Neural progenitor cell (in vitro differentiated cells): ENCODE data around the gene ATOSB. TPM values are rescaled to one million over a fixed set of nuclear protein-coding genes. Genes with fewer than 3 reads are reported as not detected.

ENCODE experiments used
- DNase-seq: peaks from one replicate; pipeline ENCODE4 v3.0.0-alpha.2; 2016; ENCODE audit warnings: low spot score
- H2AFZ ChIP-seq: fragments of 200-600 bp; sonication (generic); replicated peaks from 2 replicates; pipeline ENCODE4 v1.6.1; 2016; ENCODE audit warnings: antibody characterized with exemption
- H3F3A ChIP-seq: fragments of 200-600 bp; sonication (generic); 2 replicates; pipeline ENCODE4 v1.6.1; 2016; ENCODE audit warnings: antibody characterized with exemption, low read depth
- H3K27ac ChIP-seq: fragments of 200-600 bp; sonication (generic); 2 replicates; pipeline ENCODE4 v1.5.1; 2016; ENCODE audit warnings: mild to moderate bottlenecking
- H3K27me3 ChIP-seq: fragments of 200-600 bp; sonication (generic); 2 replicates; pipeline ENCODE4 v1.6.1; 2016; ENCODE audit warnings: mild to moderate bottlenecking, moderate library complexity
- H3K36me3 ChIP-seq: fragments of 200-600 bp; sonication (generic); 2 replicates; pipeline ENCODE4 v1.5.1; 2016
- H3K4me1 ChIP-seq: fragments of 200-600 bp; sonication (generic); 2 replicates; pipeline ENCODE4 v1.6.1; 2016; ENCODE audit warnings: mixed run types
- H3K4me2 ChIP-seq: fragments of 200-600 bp; sonication (generic); 2 replicates; pipeline ENCODE4 v1.6.1; 2016
- H3K4me3 ChIP-seq: fragments of 200-600 bp; sonication (generic); 2 replicates; pipeline ENCODE4 v1.5.1; 2016
- H3K79me2 ChIP-seq: fragments of 200-600 bp; sonication (generic); 2 replicates; pipeline ENCODE4 v1.6.1; 2016; ENCODE audit warnings: low read depth
- H3K9ac ChIP-seq: fragments of 200-600 bp; sonication (generic); 2 replicates; pipeline ENCODE4 v1.6.1; 2016
- H3K9me3 ChIP-seq: fragments of 200-600 bp; sonication (generic); 2 replicates; pipeline ENCODE4 v1.5.1; 2016; ENCODE audit warnings: low read depth
- H4K20me1 ChIP-seq: fragments of 200-600 bp; sonication (generic); 2 replicates; pipeline ENCODE4 v1.6.1; 2016; ENCODE audit warnings: low read depth
- H3K27ac Mint-ChIP-seq: 3 replicates; pipeline ENCODE4 v1.8.0; 2021; ENCODE audit warnings: mixed read lengths
- H3K27me3 Mint-ChIP-seq: 2 replicates; pipeline ENCODE4 v1.8.0; 2022; ENCODE audit warnings: low read depth, mild to moderate bottlenecking, inconsistent platforms, moderate library complexity, mixed read lengths; ENCODE audit not compliant: insufficient read depth
- H3K36me3 Mint-ChIP-seq: 3 replicates; pipeline ENCODE4 v1.8.0; 2021; ENCODE audit warnings: mixed read lengths
- H3K4me1 Mint-ChIP-seq: 3 replicates; pipeline ENCODE4 v1.8.0; 2021; ENCODE audit warnings: mixed read lengths
- H3K4me3 Mint-ChIP-seq: 3 replicates; pipeline ENCODE4 v1.8.0; 2021; ENCODE audit warnings: mild to moderate bottlenecking, moderate library complexity, mixed read lengths
- H3K9me3 Mint-ChIP-seq: 3 replicates; pipeline ENCODE4 v1.8.0; 2020; ENCODE audit warnings: mixed read lengths
- EZH2 ChIP-seq: fragments of 200-600 bp; sonication (generic); IDR thresholded peaks from 2 replicates; pipeline ENCODE4 v1.6.1; 2017; ENCODE audit warnings: antibody characterized with exemption, mild to moderate bottlenecking, moderate library complexity
- EZH2phosphoT487 ChIP-seq: fragments of 200-600 bp; sonication (generic); IDR thresholded peaks from 2 replicates; pipeline ENCODE4 v1.6.1; 2017; ENCODE audit warnings: antibody characterized with exemption
- total RNA-seq: library from RNA; depleted of rRNA; stranded (reverse); fragments of >200 nt; gene quantifications from 2 replicates; pipeline ENCODE4 v1.2.3, GENCODE V29; 2015; ENCODE audit warnings: low replicate concordance
- TF ChIP-seq, protein P1 (sequence below): fragments of 200-600 bp; sonication (generic); IDR thresholded peaks from 2 replicates; pipeline ENCODE4 v1.5.1; 2017; ENCODE audit warnings: antibody characterized with exemption, mild to moderate bottlenecking

ATOSB gene
- total RNA-seq, 1 donor from 2014 or later, result 8.5 TPM

DNA sequence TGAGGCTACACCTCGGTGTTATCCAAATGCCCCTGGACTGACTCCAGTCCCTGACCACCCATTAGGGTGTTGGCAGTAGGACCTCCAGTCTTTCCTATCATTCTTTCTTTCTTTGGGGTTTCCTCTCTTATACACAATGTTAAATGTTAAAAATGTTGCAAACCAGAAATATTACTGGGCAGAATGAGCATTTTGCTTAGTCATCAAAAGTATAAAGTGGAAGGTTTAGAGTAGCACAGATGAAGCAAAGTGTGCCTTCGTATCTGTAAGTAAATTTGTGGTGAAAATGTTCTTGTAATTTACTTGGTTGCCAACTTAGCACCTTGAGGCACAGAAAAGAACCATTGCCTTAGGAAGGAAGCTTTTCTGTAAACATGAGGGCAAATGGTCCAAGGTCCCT, 24.4 kb upstream of the ATOSB start:
- H3K9me3 Mint-ChIP-seq, result peaks cover 31% of the 10 kb centered on the region
- DNase-seq, result no peak
- Histone ChIP-seq H3K9ac (no peak overlapping the region), H3K27ac (no peak overlapping the region), H3K36me3 (no peaks in the 10 kb centered on the region), H3F3A (no peaks in the 10 kb centered on the region), H3K4me1 (no peaks in the 10 kb centered on the region), H3K9me3 (peaks cover 12% of the 10 kb centered on the region), H2AFZ (no peak overlapping the region), H3K4me3 (no peak overlapping the region), H3K4me2 (no peak overlapping the region), H3K79me2 (no peaks in the 10 kb centered on the region), H3K27me3 (no peaks in the 10 kb centered on the region), H4K20me1 (no peaks in the 10 kb centered on the region)
- H3K4me3 Mint-ChIP-seq, result no peak overlapping the region
- TF ChIP-seq EZH2phosphoT487 (no peak), EZH2 (no peak)
- TF ChIP-seq, protein P1, sequence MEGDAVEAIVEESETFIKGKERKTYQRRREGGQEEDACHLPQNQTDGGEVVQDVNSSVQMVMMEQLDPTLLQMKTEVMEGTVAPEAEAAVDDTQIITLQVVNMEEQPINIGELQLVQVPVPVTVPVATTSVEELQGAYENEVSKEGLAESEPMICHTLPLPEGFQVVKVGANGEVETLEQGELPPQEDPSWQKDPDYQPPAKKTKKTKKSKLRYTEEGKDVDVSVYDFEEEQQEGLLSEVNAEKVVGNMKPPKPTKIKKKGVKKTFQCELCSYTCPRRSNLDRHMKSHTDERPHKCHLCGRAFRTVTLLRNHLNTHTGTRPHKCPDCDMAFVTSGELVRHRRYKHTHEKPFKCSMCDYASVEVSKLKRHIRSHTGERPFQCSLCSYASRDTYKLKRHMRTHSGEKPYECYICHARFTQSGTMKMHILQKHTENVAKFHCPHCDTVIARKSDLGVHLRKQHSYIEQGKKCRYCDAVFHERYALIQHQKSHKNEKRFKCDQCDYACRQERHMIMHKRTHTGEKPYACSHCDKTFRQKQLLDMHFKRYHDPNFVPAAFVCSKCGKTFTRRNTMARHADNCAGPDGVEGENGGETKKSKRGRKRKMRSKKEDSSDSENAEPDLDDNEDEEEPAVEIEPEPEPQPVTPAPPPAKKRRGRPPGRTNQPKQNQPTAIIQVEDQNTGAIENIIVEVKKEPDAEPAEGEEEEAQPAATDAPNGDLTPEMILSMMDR, result no peak
- no peaks in the 10 kb centered on the region for H3K4me1 Mint-ChIP-seq
- peaks cover 6% of the 10 kb centered on the region for H3K27me3 Mint-ChIP-seq
- no peak overlapping the region for H3K27ac Mint-ChIP-seq
- no peaks in the 10 kb centered on the region for H3K36me3 Mint-ChIP-seq

DNA sequence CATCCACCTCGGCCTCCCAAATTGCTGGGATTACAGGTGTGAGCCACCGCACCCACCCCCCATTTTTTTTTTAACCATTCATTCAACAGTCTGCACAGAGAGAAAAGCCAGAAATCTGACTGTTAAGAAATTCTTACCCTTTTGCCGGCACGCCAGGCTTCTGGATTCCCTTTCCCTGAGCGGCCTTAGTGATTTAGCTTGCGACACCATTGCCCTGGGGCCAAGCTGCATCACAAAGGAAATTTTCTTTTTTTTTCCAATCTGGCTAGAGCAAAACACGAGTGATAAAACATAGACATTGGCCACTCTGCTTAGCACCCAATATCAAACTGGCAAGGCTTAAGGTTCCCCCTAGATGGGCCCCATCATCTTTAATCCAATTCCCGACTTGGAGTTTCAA, 21.2 kb upstream of the ATOSB start:
- DNase-seq, result no peak
- Mint-ChIP-seq H3K27me3 (peaks cover 2% of the 10 kb centered on the region), H3K36me3 (no peaks in the 10 kb centered on the region), H3K9me3 (peaks cover 27% of the 10 kb centered on the region), H3K4me3 (no peak overlapping the region), H3K27ac (no peak overlapping the region), H3K4me1 (no peaks in the 10 kb centered on the region)
- Histone ChIP-seq H3K4me1 (no peaks in the 10 kb centered on the region), H3K4me2 (no peak overlapping the region), H4K20me1 (no peaks in the 10 kb centered on the region), H3K27ac (no peak overlapping the region), H2AFZ (peak overlapping the region; percentile 26), H3K9me3 (peaks cover 8% of the 10 kb centered on the region), H3K36me3 (no peaks in the 10 kb centered on the region), H3K79me2 (no peaks in the 10 kb centered on the region), H3K4me3 (no peak overlapping the region), H3K27me3 (no peaks in the 10 kb centered on the region), H3K9ac (no peak overlapping the region), H3F3A (no peaks in the 10 kb centered on the region)
- TF ChIP-seq, protein P1, result no peak
- TF ChIP-seq EZH2phosphoT487, result no peak
- TF ChIP-seq EZH2, result no peak

DNA sequence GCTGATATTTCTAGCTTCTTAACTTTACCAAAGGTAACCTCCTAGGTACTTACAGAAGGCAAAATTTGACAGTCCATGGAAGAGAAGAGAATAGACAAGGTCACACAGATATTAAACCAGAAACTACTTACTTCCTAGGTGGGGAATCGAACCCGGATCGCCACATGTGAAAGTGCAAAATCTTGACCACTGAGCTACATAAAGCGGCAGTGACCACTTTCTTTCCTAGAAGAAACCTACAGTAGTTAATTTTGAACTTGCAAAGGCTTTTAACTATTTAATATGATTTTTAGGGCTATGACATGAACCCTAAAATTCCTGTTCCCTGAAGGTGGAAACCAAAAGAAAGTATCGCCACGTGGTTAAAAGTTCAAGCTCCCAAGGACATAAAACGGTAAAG, 20.3 kb upstream of the ATOSB start:
- no peaks in the 10 kb centered on the region for H3K79me2 ChIP-seq
- H4K20me1 ChIP-seq, result no peaks in the 10 kb centered on the region
- H2AFZ ChIP-seq, result no peak overlapping the region
- H3K27ac ChIP-seq, result no peak overlapping the region
- no peaks in the 10 kb centered on the region for H3K4me1 ChIP-seq
- H3K27me3 ChIP-seq, result no peaks in the 10 kb centered on the region
- H3K4me2 ChIP-seq, result no peak overlapping the region
- H3K4me3 ChIP-seq, result no peak overlapping the region
- Mint-ChIP-seq H3K27ac (no peak overlapping the region), H3K9me3 (peaks cover 24% of the 10 kb centered on the region), H3K27me3 (peaks cover under 1% of the 10 kb centered on the region), H3K4me3 (no peak overlapping the region), H3K36me3 (no peaks in the 10 kb centered on the region), H3K4me1 (no peaks in the 10 kb centered on the region)
- no peak overlapping the region for H3K9ac ChIP-seq
- TF ChIP-seq EZH2, result no peak
- TF ChIP-seq, protein P1, result no peak
- TF ChIP-seq EZH2phosphoT487, result no peak
- DNase-seq, result no peak
- H3K9me3 ChIP-seq, result peaks cover 7% of the 10 kb centered on the region
- no peaks in the 10 kb centered on the region for H3F3A ChIP-seq
- H3K36me3 ChIP-seq, result no peaks in the 10 kb centered on the region

DNA sequence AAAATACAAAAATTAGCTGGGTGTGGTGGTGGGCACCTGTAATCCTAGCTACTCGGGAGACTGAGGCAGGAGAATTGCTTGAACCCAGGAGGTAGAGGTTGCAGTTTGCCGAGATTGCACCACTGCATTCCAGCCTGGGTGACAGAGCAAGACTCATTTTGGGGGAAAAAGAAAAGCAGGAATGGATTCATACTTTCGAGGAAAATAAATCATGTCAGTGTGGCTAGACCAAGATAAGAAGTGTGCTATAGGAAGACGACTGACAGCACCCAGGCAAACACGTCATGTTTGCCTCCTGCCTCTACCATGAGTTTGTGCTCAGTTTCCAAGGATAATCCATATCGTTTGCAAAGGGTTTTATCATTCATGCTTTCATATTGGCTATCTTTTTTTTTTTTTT, 19.3 kb upstream of the ATOSB start:
- no peaks in the 10 kb centered on the region for H3K36me3 Mint-ChIP-seq
- H2AFZ ChIP-seq, result no peak overlapping the region
- H3K79me2 ChIP-seq, result no peaks in the 10 kb centered on the region
- H3K27me3 ChIP-seq, result no peaks in the 10 kb centered on the region
- no peaks in the 10 kb centered on the region for H3F3A ChIP-seq
- no peak overlapping the region for H3K4me3 Mint-ChIP-seq
- no peaks in the 10 kb centered on the region for H4K20me1 ChIP-seq
- H3K4me3 ChIP-seq, result no peak overlapping the region
- H3K4me2 ChIP-seq, result no peak overlapping the region
- H3K4me1 ChIP-seq, result no peaks in the 10 kb centered on the region
- H3K36me3 ChIP-seq, result no peaks in the 10 kb centered on the region
- H3K9ac ChIP-seq, result no peak overlapping the region
- H3K27me3 Mint-ChIP-seq, result no peaks in the 10 kb centered on the region
- TF ChIP-seq, protein P1, result no peak
- no peak for TF ChIP-seq EZH2
- TF ChIP-seq EZH2phosphoT487, result no peak
- H3K9me3 Mint-ChIP-seq, result peaks cover 21% of the 10 kb centered on the region
- no peaks in the 10 kb centered on the region for H3K4me1 Mint-ChIP-seq
- H3K27ac ChIP-seq, result no peak overlapping the region
- no peak for DNase-seq
- no peak overlapping the region for H3K27ac Mint-ChIP-seq
- peaks cover 14% of the 10 kb centered on the region for H3K9me3 ChIP-seq
